HPDE6-E6E7 (cell line): ENCODE results near the gene TARS3.

Experiments
- DNase-seq: peaks from one replicate; pipeline ENCODE4 v3.0.0; 2011; ENCODE audit warnings: missing footprints; ENCODE audit errors: extremely low spot score

Gene TARS3

DNA sequence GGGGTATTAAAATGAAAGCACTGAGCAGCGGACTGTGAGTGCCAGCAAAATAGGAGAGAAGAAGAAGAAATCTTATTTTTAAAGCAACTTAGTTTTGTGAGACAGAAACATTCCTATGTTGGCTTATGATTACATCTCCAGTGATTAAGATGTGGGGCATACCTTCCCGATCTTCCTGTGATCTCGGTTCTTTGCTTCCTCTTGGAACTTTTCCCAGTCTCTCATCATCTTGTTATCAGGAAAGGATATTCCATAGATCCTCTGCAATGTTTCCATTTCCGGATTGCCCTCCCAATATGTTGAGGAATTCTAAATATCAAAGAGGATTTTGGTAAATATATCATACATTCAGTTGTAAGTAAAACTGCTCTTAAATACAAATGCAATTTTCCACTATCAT lies 22.2 kb downstream of the TARS3 start:
- no peak for DNase-seq

DNA sequence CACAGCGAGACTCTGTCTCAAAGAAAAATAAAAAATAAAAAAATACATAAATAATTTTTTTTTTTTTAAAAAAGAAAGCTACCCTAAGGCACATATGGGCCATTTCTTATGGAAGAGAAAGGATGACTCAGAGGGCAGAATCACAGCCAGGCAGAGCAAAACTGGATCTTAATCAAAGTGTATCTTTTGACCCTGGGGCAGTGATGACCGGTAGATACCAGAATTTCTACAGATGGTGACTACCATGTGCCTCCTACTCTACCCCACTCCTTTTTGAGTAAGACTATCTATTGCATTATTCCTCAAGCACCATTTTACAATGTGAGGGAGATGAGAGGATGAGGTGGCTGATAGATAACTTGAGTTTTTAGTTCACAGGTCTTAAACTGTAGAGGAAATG lies 26.0 kb downstream of the TARS3 start:
- DNase-seq, result no peak

DNA sequence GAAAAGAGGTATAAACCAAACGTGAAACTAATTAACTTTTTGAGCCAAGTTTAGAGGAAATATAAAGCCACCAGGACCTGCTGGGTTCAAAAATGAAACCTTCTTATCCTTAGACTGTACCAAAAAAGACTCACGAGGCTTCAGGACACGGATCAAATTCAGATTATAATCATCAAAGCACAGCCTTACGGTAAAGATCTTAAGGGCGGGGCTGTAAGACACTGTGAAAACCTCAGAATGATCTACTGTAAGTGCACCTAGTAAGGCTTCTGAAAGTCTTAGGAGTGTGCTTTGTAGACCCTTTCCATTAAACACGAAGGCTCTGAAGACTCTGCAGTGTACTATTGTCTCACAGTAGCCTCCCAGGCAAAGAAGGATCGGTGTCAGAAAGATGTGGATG lies 26.8 kb downstream of the TARS3 start:
- no peak for DNase-seq

DNA sequence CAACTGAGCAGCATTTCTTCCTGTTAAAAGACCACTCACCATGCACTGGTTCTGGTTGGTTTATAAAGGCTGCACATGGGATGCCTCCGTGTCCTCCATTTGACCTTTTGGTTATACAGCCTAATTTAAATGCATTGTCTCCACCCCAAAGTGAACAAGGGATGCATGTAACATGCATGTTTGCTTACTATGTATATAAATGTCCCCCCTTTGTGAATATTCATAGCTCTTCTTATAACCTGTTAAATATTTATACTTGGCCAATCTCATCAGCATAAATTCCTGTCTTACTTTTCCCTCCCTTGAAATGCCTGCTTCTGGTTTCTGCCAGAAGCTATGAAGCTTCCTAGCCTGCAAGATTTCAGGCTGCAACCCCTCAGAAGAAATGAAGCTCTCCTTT lies 27.4 kb downstream of the TARS3 start:
- no peak for DNase-seq

DNA sequence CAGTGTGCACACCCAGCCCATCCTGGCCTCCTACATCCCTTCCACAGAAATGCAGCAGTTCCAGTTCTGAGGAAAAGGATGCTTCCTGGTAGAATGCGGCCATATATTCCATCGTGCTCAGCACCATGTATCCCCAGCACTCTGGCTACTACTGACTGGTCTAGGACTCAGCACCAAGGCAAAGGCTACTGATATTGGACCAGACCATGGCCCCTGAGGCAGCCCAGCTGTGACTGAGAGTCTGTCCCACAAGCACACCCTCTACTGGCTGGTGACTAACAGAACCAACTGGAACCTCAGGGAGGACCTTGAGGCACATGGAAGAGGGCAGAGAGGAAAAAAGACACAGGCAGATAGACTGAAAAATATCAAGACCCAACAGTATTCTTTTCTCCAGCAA lies 30.0 kb downstream of the TARS3 start:
- DNase-seq, result no peak

DNA sequence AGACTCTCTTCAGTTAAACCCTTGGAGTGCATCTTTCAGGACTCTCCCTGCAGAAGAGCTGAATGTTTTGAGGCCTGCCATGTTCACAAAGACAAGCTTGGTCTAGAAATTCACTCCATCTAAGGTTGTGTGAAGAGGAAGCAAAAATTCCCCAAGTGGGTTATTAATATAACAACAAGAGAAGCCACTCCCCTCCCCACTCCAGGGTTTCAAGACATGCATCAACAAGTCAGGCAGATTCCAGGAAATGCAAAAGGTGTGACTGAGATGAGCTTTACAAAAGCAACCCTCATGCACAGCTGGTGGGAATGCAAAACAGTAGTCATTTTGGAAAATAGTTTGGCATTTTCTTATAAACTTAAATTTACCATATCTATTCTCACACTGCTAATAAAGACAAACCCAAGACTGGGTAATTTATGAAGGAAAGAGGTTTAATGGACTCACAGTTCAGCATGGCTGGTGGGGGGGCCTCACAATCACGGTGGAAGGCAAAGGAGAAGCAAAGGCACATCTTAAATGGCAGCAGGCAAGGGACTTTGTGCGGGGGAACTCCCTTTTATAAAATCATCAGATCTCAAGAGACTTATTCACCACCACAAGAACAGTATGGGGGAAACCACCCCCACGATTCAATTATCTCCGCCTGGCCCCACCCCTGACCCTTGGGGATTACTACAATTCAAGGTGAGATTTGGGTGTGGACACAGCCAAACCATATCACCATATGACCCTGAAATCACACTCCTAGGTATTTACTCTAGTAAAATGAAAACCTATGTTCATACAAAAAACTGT lies 31.3 kb downstream of the TARS3 start:
- DNase-seq, result peak; percentile 81

DNA sequence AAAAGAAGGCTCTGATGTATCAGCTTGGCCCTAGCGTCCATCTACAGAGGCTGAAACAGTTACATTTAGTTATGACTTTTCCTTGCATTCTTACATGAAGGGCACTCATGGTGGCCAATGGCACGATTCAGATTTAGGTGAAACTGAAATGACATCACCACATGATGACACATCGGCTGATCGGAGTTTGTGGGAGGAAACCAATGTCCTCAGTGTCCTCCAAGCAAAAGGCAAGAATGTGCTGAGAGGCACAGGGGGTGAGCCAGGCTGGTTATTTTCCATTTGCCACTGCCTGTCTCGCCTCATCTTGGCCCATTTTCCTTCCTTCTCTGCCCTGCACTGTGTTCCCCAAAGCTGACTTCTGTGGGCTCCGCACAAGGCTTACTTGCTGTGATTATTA lies 34.4 kb downstream of the TARS3 start:
- DNase-seq, result no peak

DNA sequence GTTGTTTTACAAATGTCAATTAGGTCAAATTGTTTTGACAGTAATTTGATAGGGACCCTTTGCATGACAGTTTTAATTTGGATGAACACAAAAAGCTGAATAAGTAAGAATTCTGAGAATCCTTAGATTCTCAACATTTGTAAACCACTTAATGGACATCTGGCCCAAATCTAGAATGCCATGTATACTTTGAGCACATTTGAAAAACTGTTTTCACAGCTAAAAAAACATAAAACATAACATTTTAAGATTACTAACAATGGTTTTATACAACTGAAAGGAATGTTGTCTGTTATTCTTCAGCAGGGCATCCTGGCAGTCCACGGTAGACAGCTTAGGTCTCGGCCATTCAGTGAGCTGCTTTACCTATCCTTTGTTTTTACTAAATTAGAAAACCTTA lies 37.6 kb downstream of the TARS3 start:
- no peak for DNase-seq

DNA sequence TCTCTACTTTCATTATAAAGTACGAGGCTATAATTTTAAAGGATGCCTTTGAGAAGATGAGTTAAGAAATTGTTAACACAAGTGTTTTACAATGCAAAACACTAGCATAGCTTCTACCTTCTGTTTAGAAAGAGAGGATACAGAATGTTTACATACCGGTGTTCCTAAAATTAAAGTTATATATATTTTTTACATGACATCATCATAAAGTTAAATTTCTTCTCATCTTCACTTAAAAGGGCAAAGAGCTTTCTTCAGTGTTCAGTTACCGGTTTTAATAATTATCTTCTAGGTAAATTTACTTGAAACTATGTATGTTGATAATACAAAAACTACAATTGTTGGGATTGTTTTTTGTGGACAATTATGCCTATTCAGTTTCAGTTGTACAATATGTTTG lies 39.4 kb downstream of the TARS3 start:
- no peak for DNase-seq

DNA sequence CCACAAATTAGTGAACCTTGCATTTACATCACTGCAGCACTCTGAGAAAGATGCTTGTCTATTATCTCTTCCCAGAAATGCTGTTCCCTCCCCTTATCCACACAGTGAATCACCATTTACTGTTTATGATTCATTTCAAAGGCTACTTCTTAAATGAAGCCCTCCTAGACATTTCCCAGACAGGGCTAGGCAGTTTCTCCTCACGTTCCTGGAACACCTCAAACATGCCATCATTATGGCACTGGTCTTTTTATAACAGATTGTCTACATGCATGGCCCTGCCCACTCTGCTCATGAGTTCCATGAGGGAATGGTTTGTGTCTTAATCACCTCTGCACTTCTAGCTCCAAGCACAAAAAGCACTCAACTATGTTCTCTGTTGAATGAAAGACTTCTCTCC lies 39.9 kb downstream of the TARS3 start:
- DNase-seq, result no peak

DNA sequence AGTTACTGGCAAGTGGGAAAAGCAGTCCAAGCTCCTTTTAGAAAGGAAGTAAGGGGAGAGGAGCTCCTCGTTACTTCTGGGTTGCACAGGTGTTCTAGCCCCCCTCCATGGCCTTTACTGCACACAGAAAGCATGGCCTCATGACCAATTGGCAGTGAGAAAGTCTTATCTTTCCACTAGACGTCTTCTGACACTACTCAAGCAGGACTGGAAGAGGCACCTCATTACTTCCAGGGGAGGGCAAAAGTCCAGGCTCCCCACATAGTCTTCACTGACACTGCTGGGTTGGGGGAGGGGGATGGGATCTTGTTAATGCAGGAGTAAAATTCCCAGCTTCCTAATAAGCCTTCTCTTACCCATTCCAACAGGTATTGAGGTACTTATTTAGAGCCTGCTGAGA lies 44.5 kb downstream of the TARS3 start:
- no peak for DNase-seq

DNA sequence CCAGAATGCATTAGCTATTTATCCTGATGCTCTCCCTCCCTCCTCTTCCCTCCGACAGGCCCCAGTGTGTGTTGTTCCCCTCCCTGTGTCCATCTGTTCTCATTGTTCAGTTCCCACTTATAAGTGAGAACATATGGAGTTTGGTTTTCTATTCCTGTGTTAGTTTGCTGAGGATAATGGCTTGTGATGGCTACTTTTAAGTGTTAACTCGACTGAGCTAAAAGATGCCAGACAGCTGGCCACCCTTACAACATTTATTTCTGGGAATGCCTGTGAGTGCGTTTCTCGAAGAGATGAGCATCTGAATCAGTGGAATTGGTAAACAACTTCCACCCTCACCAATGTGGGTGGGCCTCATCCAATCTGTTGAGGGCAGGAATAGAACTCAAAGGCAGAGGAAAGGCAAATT lies 47.3 kb downstream of the TARS3 start:
- no peak for DNase-seq

DNA sequence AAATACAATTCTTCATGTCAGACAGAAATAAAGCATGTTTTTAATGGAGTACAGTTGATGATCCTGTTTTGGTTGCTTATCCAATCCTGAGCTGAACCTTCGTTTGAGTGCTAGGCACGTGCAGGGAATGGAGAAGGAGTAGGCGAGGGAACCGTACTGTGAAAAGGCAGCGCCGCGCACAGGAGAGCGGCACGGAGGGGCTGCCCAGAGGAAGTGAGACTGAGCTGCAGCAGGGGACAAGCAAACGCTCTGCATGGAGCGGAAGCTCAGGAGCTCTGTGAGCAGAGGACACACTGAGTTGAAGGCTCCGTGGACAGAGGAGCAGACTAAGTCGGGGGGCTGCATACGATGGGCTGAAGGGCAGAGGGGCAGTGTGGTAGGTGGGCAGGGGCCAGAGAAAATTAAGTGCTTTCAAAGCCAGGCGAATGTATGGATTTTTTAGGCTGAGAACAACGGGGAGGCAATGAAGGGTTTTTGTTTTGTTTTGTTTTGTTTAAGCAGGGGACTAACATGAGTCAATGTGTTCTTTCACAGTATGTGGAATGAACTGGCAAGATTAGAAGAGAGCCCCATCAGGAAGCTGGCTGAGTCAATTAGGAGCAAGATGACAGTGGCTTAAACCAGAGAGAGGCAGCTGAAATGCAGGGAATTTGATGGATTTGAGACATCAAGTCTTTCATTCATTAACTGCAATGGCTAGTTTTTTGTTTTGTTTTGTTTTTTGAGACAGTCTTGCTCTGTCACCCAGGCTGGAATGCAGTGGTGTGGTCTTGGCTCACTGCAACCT lies 48.3 kb downstream of the TARS3 start:
- DNase-seq, result no peak

DNA sequence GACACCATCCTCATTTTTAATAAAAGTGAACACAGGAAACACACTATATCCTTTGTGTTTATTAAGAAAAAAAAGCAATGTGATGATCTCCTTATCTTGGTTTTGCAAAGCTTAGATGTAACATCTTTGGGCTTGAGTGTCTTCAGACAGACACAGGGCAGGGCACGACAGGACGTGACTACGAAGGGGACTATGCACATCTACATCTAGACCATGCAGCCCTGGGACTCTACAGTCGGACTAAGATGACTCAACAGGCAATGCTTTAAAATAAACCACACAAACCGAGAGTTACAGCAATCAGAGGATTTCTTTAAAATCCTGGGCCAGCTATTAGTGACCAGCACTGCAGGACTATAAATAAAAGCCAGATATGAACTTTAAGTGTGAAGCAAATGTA lies 49.3 kb downstream of the TARS3 start:
- no peak for DNase-seq

DNA sequence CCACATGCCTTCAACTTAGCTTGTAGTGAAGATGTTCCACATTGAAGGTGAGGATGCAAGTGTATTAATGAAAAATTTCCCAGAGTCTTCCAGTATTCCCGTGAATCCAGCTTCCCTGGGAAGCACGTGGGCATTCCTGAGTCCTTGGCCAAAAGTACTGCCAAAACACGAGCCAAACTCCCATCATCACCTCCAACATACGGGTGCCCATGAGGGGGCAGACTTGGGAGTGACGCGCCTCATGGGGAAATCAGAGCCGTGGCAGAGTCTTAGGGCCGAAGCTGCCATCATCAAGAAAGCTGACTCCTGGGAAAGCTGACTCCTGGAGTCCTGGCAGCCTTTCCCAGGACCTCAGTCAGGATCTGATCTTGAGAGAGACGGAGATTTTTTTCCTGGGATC lies 52.0 kb downstream of the TARS3 start:
- no peak for DNase-seq

DNA sequence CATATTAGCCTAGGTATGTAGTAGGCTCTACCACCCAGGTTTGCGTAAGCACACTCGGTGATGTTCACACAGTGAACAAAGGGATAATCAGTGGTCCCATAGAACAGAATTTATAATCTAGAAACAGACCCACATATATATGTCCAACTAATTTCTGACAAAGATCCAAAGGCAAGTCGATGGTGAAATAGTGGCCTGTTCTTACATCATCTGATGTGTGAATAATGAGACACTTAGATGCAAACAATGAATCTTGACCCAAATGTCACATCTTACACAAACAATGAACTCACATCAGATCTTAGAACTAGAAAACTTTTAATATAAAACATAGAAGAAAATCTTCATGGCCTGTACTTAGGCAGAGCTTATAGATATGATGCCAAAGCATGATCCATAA lies 54.5 kb downstream of the TARS3 start:
- DNase-seq, result no peak

DNA sequence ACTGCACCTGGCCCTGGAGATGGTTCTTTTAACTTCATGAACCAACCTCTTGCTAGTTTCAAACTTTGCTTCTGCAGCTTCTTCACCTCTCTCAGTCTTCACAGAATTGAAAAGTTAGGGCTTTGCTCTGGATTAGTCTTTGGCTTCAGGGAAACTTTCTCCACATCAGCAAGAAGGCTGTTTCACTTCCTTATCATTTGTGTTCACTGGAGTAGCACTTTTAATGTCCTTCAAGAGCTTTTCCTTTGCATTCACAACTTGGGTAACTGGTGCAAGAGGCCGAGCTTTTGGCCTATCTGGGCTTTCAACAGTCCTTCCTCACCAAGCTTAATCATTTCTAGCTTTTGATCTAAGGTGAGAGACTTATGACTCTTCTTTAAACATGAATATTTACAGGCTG lies 56.4 kb downstream of the TARS3 start:
- DNase-seq, result no peak

DNA sequence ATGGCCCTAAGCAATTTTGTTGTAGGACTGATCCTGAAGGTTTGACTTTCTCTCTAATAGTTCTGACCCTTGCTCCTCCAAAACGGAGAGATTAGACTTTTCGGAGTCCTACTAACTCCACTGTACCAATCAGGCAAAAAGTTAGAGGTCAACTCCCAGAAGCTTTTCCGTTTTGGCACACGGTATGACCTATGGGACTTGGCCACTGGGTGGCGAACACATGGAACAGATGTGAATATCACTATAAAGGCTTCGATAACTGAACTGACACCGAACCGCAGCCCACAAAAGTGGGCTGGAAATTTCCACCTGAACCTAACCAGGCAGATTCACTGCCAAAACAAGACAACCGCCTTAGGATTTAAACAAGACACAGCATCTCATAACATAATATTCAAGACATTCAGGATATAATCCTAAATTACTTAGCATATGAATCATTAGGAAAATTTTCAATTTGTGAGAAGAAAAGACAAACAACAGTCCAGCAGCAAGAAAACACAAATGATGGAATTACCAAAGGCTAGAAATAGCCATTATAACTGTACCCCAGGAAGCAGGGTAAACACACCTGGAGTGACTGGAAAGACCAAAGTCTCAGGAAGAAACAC lies 59.9 kb downstream of the TARS3 start:
- no peak for DNase-seq

DNA sequence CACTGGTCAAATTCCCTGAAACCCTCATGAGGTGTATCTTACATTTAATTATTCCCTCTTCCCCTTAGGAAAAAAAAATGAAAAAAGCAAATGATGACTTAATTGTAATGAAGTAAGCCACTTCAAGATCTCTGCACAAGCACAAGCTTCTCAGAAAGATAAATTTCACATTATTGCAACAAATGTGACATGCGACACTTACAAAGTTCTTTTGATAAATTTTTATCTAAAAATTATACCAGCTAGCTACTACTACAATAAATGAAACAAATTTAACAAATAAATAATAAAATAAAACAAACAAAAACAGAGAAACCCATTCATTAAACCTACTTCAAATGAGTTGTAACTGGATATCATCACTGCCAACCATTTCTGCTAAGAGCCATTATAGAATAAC lies 62.1 kb downstream of the TARS3 start:
- DNase-seq, result no peak

DNA sequence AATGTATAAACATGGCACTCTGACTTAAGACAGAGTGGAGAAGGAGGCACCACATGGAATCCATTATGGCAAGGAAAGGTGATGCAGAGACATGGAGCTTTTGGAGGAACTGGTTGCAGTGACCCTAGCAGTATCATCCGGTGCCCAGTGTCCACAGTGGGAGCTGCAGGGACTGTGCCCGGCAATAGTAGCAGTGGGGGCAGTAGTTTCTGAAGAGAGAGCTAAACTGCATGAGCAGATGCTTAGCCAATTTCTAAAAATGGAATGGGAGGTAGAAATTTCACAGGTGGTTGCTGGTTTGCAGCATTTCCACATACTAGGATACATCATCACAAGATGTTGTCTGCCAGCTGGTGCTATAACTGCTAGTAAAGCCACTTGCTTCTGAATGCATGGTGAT lies 64.3 kb downstream of the TARS3 start:
- DNase-seq, result no peak

DNA sequence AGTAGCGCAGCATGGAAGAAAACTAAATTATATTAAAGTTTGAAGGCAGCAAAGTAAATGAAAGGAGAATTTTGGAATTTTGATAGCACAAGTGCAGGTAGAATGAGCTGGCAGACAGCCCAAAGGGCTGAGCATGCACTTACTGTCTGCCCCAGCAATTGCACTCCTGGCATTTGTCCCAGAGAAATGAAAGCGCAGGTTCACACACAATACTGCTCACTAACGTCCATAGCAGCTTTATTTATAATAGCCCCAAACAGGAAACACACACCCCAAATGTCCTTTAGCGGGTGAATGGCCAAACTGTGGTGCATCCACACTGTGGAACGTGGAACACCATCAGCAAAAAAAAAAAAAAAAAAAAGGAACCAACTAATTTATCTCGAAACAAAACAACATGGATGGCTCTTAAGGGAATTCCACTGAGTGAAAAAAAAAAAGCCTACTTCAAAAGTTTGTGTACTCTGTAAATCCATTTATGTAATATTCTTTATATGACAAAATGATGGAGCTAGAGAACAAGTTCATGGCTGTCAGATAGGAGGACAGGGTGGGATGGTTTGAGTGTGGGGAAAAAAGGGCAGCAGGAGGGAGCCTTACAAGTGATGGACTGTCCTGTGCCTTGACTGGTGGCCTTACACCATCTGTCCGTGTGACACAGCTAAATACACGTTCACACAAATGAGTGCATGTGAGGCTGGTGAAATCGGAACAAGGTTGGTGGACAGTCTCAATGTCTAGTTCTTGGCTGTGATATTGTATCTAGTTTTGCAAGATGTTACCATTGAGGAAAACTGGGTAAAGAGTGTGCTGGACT lies 66.1 kb downstream of the TARS3 start:
- no peak for DNase-seq

DNA sequence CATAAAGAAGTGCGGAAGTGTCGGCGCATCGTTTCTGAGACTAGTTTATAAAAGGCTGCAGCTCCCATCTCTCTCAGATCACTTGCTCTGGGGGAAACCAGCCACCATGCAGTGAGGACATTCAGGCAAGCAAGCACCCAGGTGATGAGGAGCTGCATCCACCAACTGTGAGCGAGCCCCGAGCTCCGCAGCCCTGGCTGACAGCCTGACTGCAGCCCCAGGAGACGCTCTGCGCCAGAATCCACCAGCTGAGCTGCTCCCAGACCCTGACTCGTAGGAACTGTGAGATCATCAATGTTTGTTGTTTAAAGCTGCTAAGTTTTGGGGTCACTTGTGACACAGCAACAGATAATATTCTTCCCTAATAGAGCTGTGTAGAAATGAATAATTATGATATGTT lies 67.1 kb downstream of the TARS3 start:
- no peak for DNase-seq
